ENCODE results near the gene LUC7L.
"Not testable (repeated sequence)": the region's sequence is repeated elsewhere in the genome, so short reads cannot be mapped to it uniquely, and the experiment has no call there.

The LUC7L gene

DNA sequence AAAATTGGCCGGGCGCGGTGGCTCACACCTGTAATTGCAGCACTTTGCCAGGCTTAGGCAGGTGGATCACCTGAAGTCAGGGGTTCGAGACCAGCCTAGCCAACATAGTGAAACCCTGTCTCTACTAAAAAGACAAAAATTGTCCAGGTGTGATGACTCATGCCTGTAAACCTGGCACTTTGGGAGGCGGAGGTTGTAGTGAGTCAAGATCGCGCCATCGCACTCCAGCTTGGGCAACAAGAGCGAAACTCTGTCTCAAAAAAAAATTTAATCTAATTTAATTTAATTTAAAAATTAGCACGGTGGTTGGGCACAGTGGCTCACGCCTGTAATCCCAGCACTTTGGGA, 50.6 kb downstream of the LUC7L start:
- Histone ChIP-seq H3K79me2 (ENCODE audit: insufficient read depth, low read length) (no peaks in the 10 kb centered on the region), H4K20me1 (ENCODE audit: insufficient read depth, low read length) (no peaks in the 10 kb centered on the region), H2AFZ (ENCODE audit: low read length) (no peak overlapping the region), H3K9me3 (ENCODE audit: low read length) (no peaks in the 10 kb centered on the region), H3K27me3 (ENCODE audit: insufficient read depth, low read length) (no peaks in the 10 kb centered on the region), H3F3A (ENCODE audit: insufficient read depth, low read length) (no peaks in the 10 kb centered on the region), H3K4me1 (ENCODE audit: insufficient read depth, low read length, severe bottlenecking) (peaks cover 5% of the 10 kb centered on the region), H3K36me3 (ENCODE audit: insufficient read depth, low read length) (no peaks in the 10 kb centered on the region), H3K9ac (ENCODE audit: low read length) (no peak overlapping the region), H3K27ac (ENCODE audit: low read depth, low read length, poor library complexity, severe bottlenecking) (no peak overlapping the region), H3K9me2 (ENCODE audit: low read depth, low read length) (no peaks in the 10 kb centered on the region), H3K4me2 (ENCODE audit: low read length) (no peak overlapping the region), H3K4me3 (ENCODE audit: low read depth, low read length, poor library complexity, severe bottlenecking) (no peak overlapping the region)
- TF ChIP-seq EZH2 (IDR thresholded peaks at IDR 0.05; ENCODE audit: borderline replicate concordance, low read length) = no peak
- TF ChIP-seq, protein P1, sequence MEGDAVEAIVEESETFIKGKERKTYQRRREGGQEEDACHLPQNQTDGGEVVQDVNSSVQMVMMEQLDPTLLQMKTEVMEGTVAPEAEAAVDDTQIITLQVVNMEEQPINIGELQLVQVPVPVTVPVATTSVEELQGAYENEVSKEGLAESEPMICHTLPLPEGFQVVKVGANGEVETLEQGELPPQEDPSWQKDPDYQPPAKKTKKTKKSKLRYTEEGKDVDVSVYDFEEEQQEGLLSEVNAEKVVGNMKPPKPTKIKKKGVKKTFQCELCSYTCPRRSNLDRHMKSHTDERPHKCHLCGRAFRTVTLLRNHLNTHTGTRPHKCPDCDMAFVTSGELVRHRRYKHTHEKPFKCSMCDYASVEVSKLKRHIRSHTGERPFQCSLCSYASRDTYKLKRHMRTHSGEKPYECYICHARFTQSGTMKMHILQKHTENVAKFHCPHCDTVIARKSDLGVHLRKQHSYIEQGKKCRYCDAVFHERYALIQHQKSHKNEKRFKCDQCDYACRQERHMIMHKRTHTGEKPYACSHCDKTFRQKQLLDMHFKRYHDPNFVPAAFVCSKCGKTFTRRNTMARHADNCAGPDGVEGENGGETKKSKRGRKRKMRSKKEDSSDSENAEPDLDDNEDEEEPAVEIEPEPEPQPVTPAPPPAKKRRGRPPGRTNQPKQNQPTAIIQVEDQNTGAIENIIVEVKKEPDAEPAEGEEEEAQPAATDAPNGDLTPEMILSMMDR (IDR thresholded peaks at IDR 0.05; ENCODE audit: low read length) = no peak

DNA sequence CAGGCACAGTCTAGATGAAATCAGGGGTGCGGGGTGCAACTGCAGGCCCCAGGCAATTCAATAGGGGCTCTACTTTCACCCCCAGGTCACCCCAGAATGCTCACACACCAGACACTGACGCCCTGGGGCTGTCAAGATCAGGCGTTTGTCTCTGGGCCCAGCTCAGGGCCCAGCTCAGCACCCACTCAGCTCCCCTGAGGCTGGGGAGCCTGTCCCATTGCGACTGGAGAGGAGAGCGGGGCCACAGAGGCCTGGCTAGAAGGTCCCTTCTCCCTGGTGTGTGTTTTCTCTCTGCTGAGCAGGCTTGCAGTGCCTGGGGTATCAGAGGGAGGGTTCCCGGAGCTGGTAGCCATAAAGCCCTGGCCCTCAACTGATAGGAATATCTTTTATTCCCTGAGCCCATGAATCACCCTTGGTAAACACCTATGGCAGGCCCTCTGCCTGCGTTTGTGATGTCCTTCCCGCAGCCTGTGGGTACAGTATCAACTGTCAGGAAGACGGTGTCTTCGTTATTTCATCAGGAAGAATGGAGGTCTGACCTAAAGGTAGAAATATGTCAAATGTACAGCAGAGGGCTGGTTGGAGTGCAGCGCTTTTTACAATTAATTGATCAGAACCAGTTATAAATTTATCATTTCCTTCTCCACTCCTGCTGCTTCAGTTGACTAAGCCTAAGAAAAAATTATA, 51.1 kb downstream of the LUC7L start:
- no peaks in the 10 kb centered on the region for H3K27me3 ChIP-seq (ENCODE audit: insufficient read depth, low read length)
- no peak overlapping the region for H3K4me2 ChIP-seq (ENCODE audit: low read length)
- no peak overlapping the region for H3K9ac ChIP-seq (ENCODE audit: low read length)
- no peaks in the 10 kb centered on the region for H3K9me3 ChIP-seq (ENCODE audit: low read length)
- H3K4me3 ChIP-seq (ENCODE audit: low read depth, low read length, poor library complexity, severe bottlenecking) = no peak overlapping the region
- TF ChIP-seq EZH2 (IDR thresholded peaks at IDR 0.05; ENCODE audit: borderline replicate concordance, low read length) = no peak
- TF ChIP-seq, protein P1 (IDR thresholded peaks at IDR 0.05; ENCODE audit: low read length) = no peak
- H2AFZ ChIP-seq (ENCODE audit: low read length) = no peak overlapping the region
- H4K20me1 ChIP-seq (ENCODE audit: insufficient read depth, low read length) = no peaks in the 10 kb centered on the region
- no peaks in the 10 kb centered on the region for H3K36me3 ChIP-seq (ENCODE audit: insufficient read depth, low read length)
- H3K79me2 ChIP-seq (ENCODE audit: insufficient read depth, low read length) = no peaks in the 10 kb centered on the region
- H3K27ac ChIP-seq (ENCODE audit: low read depth, low read length, poor library complexity, severe bottlenecking) = no peak overlapping the region
- no peaks in the 10 kb centered on the region for H3F3A ChIP-seq (ENCODE audit: insufficient read depth, low read length)
- peaks cover 5% of the 10 kb centered on the region for H3K4me1 ChIP-seq (ENCODE audit: insufficient read depth, low read length, severe bottlenecking)
- H3K9me2 ChIP-seq (ENCODE audit: low read depth, low read length) = no peaks in the 10 kb centered on the region

DNA sequence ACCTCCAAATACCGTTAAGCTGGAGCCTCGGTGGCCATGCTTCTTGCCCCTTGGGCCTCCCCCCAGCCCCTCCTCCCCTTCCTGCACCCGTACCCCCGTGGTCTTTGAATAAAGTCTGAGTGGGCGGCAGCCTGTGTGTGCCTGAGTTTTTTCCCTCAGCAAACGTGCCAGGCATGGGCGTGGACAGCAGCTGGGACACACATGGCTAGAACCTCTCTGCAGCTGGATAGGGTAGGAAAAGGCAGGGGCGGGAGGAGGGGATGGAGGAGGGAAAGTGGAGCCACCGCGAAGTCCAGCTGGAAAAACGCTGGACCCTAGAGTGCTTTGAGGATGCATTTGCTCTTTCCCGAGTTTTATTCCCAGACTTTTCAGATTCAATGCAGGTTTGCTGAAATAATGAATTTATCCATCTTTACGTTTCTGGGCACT, 51.8 kb downstream of the LUC7L start:
- Histone ChIP-seq H3K27me3 (ENCODE audit: insufficient read depth, low read length) (no peaks in the 10 kb centered on the region), H3K9me3 (ENCODE audit: low read length) (no peaks in the 10 kb centered on the region), H3K79me2 (ENCODE audit: insufficient read depth, low read length) (no peaks in the 10 kb centered on the region), H3K36me3 (ENCODE audit: insufficient read depth, low read length) (no peaks in the 10 kb centered on the region), H3F3A (ENCODE audit: insufficient read depth, low read length) (no peaks in the 10 kb centered on the region), H2AFZ (ENCODE audit: low read length) (no peak overlapping the region), H3K4me3 (ENCODE audit: low read depth, low read length, poor library complexity, severe bottlenecking) (no peak overlapping the region), H3K4me1 (ENCODE audit: insufficient read depth, low read length, severe bottlenecking) (peaks cover 5% of the 10 kb centered on the region), H3K9me2 (ENCODE audit: low read depth, low read length) (no peaks in the 10 kb centered on the region), H3K9ac (ENCODE audit: low read length) (no peak overlapping the region), H4K20me1 (ENCODE audit: insufficient read depth, low read length) (no peaks in the 10 kb centered on the region), H3K4me2 (ENCODE audit: low read length) (no peak overlapping the region), H3K27ac (ENCODE audit: low read depth, low read length, poor library complexity, severe bottlenecking) (no peak overlapping the region)
- TF ChIP-seq EZH2 (IDR thresholded peaks at IDR 0.05; ENCODE audit: borderline replicate concordance, low read length) = no peak
- TF ChIP-seq, protein P1 (IDR thresholded peaks at IDR 0.05; ENCODE audit: low read length) = no peak

DNA sequence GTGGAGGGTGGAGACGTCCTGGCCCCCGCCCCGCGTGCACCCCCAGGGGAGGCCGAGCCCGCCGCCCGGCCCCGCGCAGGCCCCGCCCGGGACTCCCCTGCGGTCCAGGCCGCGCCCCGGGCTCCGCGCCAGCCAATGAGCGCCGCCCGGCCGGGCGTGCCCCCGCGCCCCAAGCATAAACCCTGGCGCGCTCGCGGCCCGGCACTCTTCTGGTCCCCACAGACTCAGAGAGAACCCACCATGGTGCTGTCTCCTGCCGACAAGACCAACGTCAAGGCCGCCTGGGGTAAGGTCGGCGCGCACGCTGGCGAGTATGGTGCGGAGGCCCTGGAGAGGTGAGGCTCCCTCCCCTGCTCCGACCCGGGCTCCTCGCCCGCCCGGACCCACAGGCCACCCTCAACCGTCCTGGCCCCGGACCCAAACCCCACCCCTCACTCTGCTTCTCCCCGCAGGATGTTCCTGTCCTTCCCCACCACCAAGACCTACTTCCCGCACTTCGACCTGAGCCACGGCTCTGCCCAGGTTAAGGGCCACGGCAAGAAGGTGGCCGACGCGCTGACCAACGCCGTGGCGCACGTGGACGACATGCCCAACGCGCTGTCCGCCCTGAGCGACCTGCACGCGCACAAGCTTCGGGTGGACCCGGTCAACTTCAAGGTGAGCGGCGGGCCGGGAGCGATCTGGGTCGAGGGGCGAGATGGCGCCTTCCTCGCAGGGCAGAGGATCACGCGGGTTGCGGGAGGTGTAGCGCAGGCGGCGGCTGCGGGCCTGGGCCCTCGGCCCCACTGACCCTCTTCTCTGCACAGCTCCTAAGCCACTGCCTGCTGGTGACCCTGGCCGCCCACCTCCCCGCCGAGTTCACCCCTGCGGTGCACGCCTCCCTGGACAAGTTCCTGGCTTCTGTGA, 52.5 kb downstream of the LUC7L start, which contains the start of gene HBA1:
Gene HBA1, plus strand, starts transcription at position 204 of the 906 bp plus-strand sequence. Its CDS starts 37 bp downstream, at position 241.
- not testable (repeated sequence) for H3K9ac ChIP-seq (ENCODE audit: low read length); H3K27ac ChIP-seq (ENCODE audit: low read depth, low read length, poor library complexity, severe bottlenecking); H2AFZ ChIP-seq (ENCODE audit: low read length); H3K79me2 ChIP-seq (ENCODE audit: insufficient read depth, low read length); H4K20me1 ChIP-seq (ENCODE audit: insufficient read depth, low read length); H3K4me2 ChIP-seq (ENCODE audit: low read length); H3F3A ChIP-seq (ENCODE audit: insufficient read depth, low read length); H3K4me1 ChIP-seq (ENCODE audit: insufficient read depth, low read length, severe bottlenecking); H3K4me3 ChIP-seq (ENCODE audit: low read depth, low read length, poor library complexity, severe bottlenecking); H3K36me3 ChIP-seq (ENCODE audit: insufficient read depth, low read length); H3K9me3 ChIP-seq (ENCODE audit: low read length); H3K9me2 ChIP-seq (ENCODE audit: low read depth, low read length); H3K27me3 ChIP-seq (ENCODE audit: insufficient read depth, low read length)

DNA sequence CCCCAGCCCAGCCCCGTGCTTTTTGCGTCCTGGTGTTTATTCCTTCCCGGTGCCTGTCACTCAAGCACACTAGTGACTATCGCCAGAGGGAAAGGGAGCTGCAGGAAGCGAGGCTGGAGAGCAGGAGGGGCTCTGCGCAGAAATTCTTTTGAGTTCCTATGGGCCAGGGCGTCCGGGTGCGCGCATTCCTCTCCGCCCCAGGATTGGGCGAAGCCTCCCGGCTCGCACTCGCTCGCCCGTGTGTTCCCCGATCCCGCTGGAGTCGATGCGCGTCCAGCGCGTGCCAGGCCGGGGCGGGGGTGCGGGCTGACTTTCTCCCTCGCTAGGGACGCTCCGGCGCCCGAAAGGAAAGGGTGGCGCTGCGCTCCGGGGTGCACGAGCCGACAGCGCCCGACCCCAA, 53.2 kb downstream of the LUC7L start:
- not testable (repeated sequence) for H3K4me2 ChIP-seq (ENCODE audit: low read length); H4K20me1 ChIP-seq (ENCODE audit: insufficient read depth, low read length); H3K36me3 ChIP-seq (ENCODE audit: insufficient read depth, low read length); H3K27me3 ChIP-seq (ENCODE audit: insufficient read depth, low read length); H3F3A ChIP-seq (ENCODE audit: insufficient read depth, low read length); H3K9ac ChIP-seq (ENCODE audit: low read length); H3K79me2 ChIP-seq (ENCODE audit: insufficient read depth, low read length); H3K9me2 ChIP-seq (ENCODE audit: low read depth, low read length); H2AFZ ChIP-seq (ENCODE audit: low read length); H3K27ac ChIP-seq (ENCODE audit: low read depth, low read length, poor library complexity, severe bottlenecking); H3K4me3 ChIP-seq (ENCODE audit: low read depth, low read length, poor library complexity, severe bottlenecking); H3K9me3 ChIP-seq (ENCODE audit: low read length); H3K4me1 ChIP-seq (ENCODE audit: insufficient read depth, low read length, severe bottlenecking)

Data from OCI-LY1 (cell line).